ENCODE results near the gene PF4V1. TPM values are rescaled to one million over a fixed set of nuclear protein-coding genes. Genes with fewer than 3 reads are reported as not detected.

Gene PF4V1
- total and polyA plus RNA-seq, 2 of the 13 experiments (the other 11 are each of a cell fraction or from before 2014, with no cell fraction given) = not detected

GRCh38 chr4:73875401-73875800 is 22.3 kb downstream of the PF4V1 start:
- H3K9ac ChIP-seq (ENCODE audit: insufficient read depth, low read depth, low read length) = no peak overlapping the region
- no peaks in the 10 kb centered on the region; a peak in 1 of 5 replicates for H3K27me3 ChIP-seq (ENCODE audit: control insufficient read depth in 1 of 2, insufficient read depth in 2 of 2, low read length in 2 of 2)
- CTCF ChIA-PET (ENCODE audit: low intra/inter-chr PET ratio, low total read pairs) = no interaction called here
- H3K4me1 ChIP-seq (ENCODE audit: insufficient read depth, low read length) = no peaks in the 10 kb centered on the region
- TF ChIP-seq E2F2 (CRISPR knock-in tag; IDR thresholded peaks at IDR 0.05; ENCODE audit: borderline replicate concordance) (no peak), NR2F1 (CRISPR knock-in tag; IDR thresholded peaks at IDR 0.05) (no peak), RXRB (CRISPR knock-in tag; IDR thresholded peaks at IDR 0.05; ENCODE audit: borderline replicate concordance) (no peak), PATZ1 (CRISPR knock-in tag; IDR thresholded peaks at IDR 0.05) (no peak), FOXP1 (IDR thresholded peaks at IDR 0.05) (no peak), FOXP1 (CRISPR knock-in tag; IDR thresholded peaks at IDR 0.05) (no peak), ZNF503 (CRISPR knock-in tag; IDR thresholded peaks at IDR 0.05) (no peak), ERF (CRISPR knock-in tag; IDR thresholded peaks at IDR 0.05) (no peak), ZNF3 (CRISPR knock-in tag; IDR thresholded peaks at IDR 0.05) (no peak), POLR2A (IDR thresholded peaks at IDR 0.05; ENCODE audit: insufficient read depth in 1 of 2, low read depth in 2 of 2, low read length in 2 of 2) (no peak), CENPX (CRISPR knock-in tag; IDR thresholded peaks at IDR 0.05) (no peak), HMGXB3 (CRISPR knock-in tag; IDR thresholded peaks at IDR 0.05; ENCODE audit: borderline replicate concordance) (no peak), ZNF574 (CRISPR knock-in tag; IDR thresholded peaks at IDR 0.05) (no peak)
- no peak overlapping the region for H3K27ac ChIP-seq (ENCODE audit: extremely low read length, insufficient read depth, low read length)
- WGBS (ENCODE audit: low lambda C conversion rate) = 7% methylated on average over 1 of the region's 1 CpG
- intact Hi-C loops (cut with micrococcal nuclease; ENCODE audit: unreplicated experiment) (no loop called here), in situ Hi-C loops (cut with HindIII; ENCODE audit: extremely low pct_ligation_motif_present, low pct_unique_long_range_greater_than_20kb) (no loop called here)
- FAIRE-seq (no peak), DNase-seq (ENCODE audit: low spot score) (no peak), ATAC-seq (no peak)
- POLR2A ChIA-PET = no interaction called here
- no peaks in the 10 kb centered on the region for H4K20me1 ChIP-seq (ENCODE audit: insufficient read depth, low read length)
- H3K79me2 ChIP-seq (ENCODE audit: insufficient read depth, low read length) = no peaks in the 10 kb centered on the region
- no peak overlapping the region for H3K4me2 ChIP-seq (ENCODE audit: low read depth, low read length)
- H3K4me3 ChIP-seq (replicated peaks in 1 of 3; ENCODE audit: insufficient read depth in 1 of 3, low read depth in 2 of 3, low read length in 3 of 3) = no peak overlapping the region
- no TSS peak for BruUV-seq (replicated peaks)
- no peaks in the 10 kb centered on the region for H3K36me3 ChIP-seq (replicated peaks in 1 of 2; ENCODE audit: control insufficient read depth in 1 of 2, insufficient read depth in 2 of 2, low read length in 2 of 2)
- H2AFZ ChIP-seq (ENCODE audit: low read length) = no peak overlapping the region
- H3K9me3 ChIP-seq (ENCODE audit: low read length) = no peaks in the 10 kb centered on the region
